Ureter (tissue), 1 donor: ENCODE measurements around the gene ELMO1. TPM values are rescaled to one million over a fixed set of nuclear protein-coding genes. Genes with fewer than 3 reads are reported as not detected.

ENCODE experiments used
- DNase-seq: peaks from one replicate; pipeline ENCODE4 v3.0.0-alpha.2; 2020; ENCODE audit warnings: low spot score
- total RNA-seq: library from RNA; stranded (reverse); gene quantifications from one replicate; pipeline ENCODE4 v1.2.4, GENCODE V29; 2023
- donor health status: DM: yes; HTN: yes; CAD: no.

Gene ELMO1
- total RNA-seq, 1 donor from 2014 or later: 51.9 TPM

DNA sequence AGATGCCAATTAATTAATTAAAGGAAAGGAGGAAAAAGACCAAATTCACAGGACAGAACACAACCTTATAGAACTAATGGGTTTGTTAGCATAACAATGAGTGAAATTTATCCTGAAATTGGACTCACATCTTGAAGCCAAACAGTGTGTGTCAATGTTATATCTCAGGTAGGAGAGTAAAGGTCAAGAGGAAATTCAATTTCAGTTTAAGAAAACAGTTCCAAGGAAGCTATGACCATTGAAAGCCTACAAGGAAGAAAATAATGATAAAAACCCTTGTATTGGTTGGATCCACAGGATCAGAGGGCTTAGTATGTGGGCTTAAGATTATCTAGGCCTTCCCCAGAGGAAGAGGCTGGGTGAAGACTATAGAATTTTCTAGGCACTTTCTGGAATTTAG, 525.5 kb downstream of the ELMO1 start:
- no peak for DNase-seq

GRCh38 chr7:36920433-36920832, 528.2 kb downstream of the ELMO1 start:
- no peak for DNase-seq

- DNase-seq: no peak
Measured at GRCh38 chr7:36919738-36920137, 528.9 kb downstream of the ELMO1 start.

DNA sequence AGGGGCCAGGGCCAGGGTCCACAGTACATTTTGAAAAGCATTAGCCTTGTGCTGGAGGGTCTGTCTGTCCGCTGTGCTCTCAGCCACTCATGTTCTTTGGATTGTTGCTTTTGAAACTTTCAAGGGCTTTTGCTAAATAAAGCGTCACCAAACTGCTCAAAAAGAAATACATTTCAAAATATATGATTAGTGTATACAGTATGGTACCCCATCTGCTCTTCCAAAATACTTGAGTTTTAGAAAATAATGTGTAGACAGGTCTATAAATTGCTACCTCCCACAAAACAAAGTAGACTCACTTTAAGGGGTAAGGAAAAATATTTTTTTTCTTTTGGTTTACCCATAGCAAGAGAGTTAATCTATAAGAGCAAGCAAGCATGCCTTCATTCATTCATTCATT, 530.1 kb downstream of the ELMO1 start:
- DNase-seq: no peak

GRCh38 chr7:36916619-36917018, 532.0 kb downstream of the ELMO1 start:
- no peak for DNase-seq

- DNase-seq: no peak
Measured at GRCh38 chr7:36916116-36916515, 532.5 kb downstream of the ELMO1 start.

GRCh38 chr7:36911788-36912187, 536.9 kb downstream of the ELMO1 start:
- no peak for DNase-seq

- DNase-seq: no peak
Measured at GRCh38 chr7:36910859-36911258, 537.8 kb downstream of the ELMO1 start.

GRCh38 chr7:36910401-36910800, 538.3 kb downstream of the ELMO1 start:
- no peak for DNase-seq

GRCh38 chr7:36906956-36907635, 541.6 kb downstream of the ELMO1 start:
- DNase-seq: no peak

DNA sequence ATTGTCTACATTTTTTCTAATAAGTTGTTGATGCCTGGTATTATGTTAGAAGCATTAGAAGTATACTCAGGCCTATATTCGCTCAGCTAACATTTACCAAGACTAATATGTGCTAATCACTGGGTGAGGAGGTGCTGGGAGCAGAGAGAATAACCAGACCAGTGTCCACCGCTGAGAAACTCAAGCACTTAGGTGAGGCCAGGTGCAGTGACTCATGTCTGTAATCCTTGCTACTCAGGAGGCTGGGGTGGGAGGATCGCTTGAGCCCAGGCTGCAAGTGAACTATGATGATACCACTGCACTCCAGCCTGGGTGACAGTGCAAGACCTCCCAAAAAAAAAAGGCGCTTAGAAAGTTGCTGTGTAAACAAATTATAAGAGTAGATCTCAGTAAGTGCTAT, 542.2 kb downstream of the ELMO1 start:
- no peak for DNase-seq

GRCh38 chr7:36905841-36906240, 542.8 kb downstream of the ELMO1 start:
- no peak for DNase-seq

DNA sequence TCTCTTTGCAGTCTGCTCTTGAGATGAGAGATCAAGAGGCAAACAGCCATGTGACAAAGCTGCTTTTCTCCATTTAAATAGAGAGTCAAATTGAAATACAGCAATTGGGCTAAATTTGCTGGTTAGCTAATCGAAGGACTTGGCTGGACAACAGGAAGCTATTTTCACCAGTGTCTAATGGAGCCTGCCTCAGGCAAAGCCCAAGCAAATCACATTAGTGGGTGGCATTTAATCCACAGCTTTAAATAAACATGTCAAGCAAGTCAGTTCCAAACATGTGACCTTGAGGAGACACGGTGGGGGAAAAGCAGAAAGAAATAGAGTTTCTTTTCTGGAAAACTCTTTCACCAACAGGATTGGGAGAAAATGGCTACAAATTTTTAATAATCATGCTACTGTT, 543.9 kb downstream of the ELMO1 start:
- no peak for DNase-seq

- DNase-seq: no peak
Measured at GRCh38 chr7:36904101-36904500, 544.6 kb downstream of the ELMO1 start.

- no peak for DNase-seq
Measured at GRCh38 chr7:36900988-36901710, 547.5 kb downstream of the ELMO1 start.

DNA sequence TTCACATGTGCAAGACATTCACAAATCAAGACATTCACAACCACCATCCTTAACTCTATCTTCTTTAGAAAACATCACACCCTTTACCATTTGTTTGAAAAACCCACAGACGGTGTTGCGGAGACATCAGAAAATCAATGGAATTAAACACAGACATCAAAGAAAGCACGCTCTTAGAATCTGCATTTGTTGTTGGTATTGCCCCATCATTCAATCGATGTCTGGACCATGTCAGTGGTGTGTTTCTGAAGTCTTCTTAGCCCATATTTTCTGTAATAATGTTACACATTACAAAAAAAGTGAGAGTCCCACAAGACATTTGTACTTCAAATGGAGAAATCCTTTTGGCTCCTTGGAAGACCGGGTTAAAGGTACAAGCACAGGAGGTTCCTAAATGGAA, 550.5 kb downstream of the ELMO1 start:
- no peak for DNase-seq

- no peak for DNase-seq
Measured at GRCh38 chr7:36896956-36897590, 551.6 kb downstream of the ELMO1 start.

DNA sequence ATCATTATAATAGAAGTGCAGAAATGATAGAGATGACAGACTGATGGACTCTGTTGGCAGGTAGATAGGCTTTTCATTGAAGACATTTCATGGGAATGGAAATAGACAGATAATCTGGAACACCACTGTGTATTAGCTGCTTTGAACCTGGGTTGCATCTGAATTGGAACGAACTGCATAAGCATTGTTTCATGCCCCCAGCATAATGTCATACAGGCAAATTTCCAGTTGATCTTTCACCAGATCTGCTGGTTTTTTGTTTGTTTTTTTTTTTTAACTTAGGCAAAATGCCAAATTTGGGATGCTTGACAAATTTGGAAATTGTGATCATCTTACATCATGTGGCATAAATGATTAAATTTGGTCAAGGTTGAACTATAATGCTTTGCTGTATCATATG, 552.2 kb downstream of the ELMO1 start:
- no peak for DNase-seq

DNA sequence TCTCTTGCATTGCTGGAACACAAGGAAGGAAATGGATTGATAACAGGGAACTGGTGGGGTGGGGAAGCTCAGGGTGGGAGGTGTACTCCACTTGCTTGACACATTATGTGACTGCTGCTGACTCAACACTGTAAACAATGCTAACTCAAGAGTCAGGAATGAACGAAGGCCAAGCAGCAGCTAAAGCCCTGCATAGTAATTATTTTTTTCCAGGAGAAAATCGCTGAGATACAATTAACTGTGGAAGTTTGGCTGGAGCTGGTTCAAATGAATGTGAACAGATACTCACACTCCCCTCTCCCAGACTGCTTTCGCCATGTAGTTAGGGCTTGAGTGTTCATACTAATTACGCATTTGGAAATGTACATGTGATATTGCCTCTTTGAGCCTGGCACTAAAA, 553.5 kb downstream of the ELMO1 start:
- no peak for DNase-seq

DNA sequence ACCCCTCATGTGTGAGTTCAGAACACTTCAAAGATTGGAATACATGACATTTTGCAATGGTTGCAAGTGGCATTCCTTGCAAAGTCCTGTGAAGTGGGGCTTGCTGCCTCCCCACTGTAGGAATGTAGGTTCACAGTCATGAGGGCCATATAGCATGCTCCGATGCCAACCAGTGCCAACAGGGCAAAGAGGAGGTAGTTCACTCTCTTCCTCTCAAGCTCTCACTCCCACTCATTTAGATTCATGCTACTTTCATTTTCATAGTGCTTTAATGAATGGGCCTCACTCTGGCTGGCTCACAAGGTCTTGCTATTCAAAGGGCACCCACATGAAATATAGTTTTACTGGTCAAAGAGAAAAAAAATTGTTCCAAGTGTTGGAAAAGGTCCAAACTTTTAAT, 554.5 kb downstream of the ELMO1 start:
- no peak for DNase-seq

DNA sequence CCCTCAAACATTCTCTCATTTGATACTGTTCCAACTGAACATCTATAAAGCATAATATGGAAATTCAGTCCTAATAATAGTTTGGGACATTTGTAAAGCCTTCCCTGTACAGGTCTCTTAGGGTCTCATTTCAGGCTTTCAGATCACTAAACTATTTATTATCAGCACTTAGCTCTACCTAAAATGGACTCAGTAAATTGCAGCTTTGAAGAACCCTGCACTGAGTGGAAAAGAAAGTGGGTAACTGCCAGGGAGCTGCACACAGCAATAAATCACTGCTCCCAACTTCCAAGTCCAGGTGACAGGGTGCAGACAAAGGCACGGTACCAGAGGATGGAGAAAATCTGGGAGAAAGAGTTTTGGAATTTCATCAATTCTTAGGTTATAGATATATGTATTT, 559.5 kb downstream of the ELMO1 start:
- no peak for DNase-seq

- DNase-seq: no peak
Measured at GRCh38 chr7:36887969-36888368, 560.7 kb downstream of the ELMO1 start.

DNA sequence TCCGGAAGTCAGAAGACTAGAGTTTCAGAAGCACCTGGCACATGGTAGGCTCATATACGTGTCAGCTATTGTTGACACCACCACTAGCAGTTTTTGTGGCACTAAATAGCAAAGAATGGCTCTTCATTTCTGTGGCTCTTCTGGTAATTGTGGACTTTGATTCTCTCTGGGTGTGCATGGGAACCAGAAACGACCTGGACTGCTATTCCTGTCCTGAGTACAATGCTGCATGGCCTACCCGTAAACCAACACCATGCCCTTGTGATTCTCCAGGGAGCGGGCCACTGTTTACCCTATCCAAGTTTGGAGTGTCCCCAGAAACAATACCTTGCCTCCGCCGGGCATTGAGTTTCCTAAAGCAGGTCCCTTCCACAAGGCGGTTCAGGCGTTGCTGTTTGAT, 561.4 kb downstream of the ELMO1 start:
- DNase-seq: no peak
